AG08396 (cell line): ENCODE results near the gene NPLOC4.
A peak's percentile ranks its signal among the peaks of the same experiment; 100 is the strongest.
"Not testable (repeated sequence)": the region's sequence is repeated elsewhere in the genome, so short reads cannot be mapped to it uniquely, and the experiment has no call there.

Experiments used
- DNase-seq: peaks from one replicate; pipeline ENCODE4 v3.0.0; 2012; ENCODE audit warnings: low spot score, mixed read lengths

The NPLOC4 gene

DNA sequence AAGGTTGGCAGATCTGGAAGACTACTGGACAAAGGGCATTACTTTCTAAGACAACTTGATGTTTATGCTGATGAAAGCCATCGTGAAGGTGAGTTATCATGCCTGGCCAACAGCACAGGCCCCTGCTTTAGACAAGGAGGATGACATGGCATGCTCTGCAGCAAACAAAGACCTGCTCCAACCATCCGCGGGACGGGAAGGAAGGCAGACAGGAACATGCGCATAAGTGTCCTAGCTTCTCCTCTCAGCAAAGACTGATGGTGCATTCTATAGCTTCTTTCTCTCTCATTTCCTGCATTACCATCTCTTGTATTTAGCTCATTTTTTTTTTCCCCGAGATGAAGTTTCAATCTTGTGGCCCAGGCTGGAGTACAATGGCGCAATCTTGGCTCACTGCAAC, 5.4 kb downstream of the NPLOC4 start:
- DNase-seq = no peak

DNA sequence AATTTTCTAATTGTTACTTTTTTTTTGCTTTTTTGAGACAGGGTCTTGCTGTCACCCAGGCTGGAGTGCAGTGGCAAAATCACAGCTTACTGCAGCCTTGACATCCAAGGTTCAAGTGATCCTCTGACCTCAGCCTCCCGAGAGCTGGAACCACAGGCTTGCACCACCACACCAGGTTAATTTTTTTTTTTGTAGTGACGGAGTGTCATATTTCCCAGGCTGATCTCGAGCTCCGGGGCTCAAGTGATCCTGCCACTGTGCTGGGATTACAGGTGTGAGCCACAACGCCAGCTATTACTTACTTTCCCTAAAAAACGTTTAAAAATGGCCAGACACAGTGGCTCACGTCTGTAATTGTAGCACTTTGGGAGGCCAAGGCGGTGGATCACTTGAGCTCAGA, 6.6 kb downstream of the NPLOC4 start:
- DNase-seq = no peak

DNA sequence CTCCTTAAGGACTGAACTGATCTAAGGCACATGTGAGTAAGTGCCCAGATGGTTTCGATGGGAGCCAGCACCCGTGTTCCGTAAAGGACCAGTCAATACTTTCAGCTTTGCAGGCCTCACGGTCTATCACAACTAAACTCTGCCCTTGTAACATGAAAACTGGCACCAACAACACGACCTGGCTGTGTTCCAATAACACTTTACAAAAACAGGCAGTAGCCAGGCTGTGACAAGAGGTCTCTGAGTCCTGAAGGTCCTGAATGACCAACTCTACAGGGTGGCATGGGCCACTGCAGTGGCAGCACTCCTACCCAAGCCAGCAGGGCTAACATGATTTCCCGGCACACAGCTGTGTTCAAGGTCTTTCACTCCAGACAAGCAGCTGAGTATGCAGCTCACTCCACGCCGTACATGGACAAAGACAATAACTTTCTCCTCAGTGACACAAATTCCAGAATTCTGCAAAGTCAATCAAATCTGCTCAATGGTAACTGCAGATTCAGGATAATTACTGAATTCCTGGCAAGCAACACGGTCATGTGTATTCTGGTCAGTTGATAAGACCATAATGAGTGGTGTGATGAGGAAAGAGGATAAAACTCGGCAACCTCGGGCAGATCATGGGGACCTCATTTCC, 15.3 kb downstream of the NPLOC4 start:
- no peak for DNase-seq

DNA sequence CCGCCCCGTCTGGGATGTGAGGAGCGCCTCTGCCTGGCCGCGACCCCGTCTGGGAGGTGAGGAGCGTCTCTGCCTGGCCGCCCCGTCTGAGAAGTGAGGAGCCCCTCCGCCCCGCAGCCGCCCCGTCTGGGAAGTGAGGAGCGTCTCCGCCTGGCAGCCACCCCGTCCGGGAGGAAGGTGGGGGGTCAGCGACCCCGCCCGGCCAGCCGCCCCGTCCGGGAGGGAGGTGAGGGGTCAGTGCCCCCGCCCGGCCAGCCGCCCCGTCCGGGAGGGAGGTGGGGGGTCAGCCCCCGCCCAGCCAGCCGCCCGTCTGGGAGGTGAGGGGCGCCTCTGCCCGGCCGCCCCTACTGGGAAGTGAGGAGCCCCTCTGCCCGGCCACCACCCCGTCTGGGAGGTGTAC, 18.6 kb downstream of the NPLOC4 start:
- not testable (repeated sequence) for DNase-seq

DNA sequence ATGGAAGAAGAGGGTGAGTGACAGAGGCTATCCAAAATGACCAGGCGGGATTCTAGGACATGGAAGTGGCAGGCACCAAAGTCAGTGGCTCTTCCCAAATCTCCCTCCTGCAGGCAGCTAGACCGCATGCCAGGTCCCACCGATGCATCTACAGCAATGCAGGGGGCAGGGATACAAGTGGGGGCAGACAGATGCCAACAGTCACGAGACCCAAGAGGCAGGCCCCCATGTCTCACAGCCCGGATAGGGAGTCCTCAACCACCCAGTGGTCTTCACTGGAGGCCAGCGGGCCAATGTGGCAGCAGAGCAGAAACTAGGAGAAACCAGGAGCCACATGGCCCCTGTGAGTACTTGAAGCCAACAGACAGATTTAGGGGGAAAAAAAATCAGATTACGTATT, 20.0 kb downstream of the NPLOC4 start:
- no peak for DNase-seq

DNA sequence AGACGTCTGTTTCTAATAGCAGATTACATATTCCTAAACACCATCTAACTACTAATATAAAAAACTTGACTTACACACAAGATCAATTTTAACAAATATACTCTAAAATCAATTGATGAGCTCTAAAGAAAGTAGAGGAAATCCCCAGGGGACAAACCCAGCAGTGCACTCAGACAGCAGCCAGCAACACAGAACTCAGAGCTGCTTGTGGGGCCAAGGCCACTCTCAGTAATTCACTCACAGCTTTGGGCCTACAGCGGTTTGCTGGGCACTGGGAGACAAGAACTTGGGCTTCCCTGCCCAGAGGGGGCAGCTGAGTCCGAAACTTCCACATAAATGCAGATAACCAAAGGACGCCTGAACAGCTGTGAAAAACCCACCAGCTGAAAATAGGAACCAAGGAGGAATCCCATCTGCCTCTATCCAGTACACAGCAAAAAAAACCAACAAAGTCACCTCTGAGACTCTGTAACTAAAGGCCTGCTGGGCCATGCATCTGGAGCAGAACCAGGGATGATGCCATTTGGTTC, 21.4 kb downstream of the NPLOC4 start:
- DNase-seq = no peak

DNA sequence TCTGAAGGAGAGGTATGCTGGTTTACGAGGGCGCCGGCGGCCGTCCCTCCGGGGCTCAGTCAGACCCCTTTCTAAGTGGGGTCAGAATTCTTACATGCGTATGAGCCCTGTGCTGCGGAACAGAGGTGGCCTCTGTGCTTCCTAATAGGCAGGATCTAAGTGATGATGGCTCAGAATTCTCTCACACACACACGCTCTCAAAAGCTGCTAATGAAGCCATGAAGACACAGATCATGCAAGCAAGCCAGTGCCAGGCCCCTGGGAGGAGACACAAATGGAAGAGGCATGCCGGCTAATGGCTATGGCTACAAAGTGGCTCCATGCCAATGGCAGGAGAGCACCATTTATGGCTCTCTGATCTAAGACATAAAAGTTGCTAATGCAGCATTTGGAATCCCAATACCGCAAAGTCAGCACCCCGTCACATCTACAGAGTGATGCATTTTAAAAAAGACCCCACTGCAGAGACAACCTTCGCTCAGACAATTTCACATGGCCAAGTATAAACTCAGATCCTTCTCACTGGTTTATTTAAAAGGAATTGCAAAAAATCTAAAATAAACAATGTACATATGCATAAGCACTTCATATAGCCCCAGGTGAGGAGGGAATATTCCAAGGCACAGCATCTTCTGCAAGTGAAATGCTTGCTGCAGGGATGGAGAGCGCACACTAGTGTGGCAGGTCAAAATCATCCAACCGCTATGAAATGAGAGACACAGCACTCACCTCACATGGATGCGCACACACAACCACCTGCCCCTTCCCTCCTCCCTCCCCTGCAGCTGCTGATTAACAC, 24.5 kb downstream of the NPLOC4 start:
- DNase-seq = no peak

DNA sequence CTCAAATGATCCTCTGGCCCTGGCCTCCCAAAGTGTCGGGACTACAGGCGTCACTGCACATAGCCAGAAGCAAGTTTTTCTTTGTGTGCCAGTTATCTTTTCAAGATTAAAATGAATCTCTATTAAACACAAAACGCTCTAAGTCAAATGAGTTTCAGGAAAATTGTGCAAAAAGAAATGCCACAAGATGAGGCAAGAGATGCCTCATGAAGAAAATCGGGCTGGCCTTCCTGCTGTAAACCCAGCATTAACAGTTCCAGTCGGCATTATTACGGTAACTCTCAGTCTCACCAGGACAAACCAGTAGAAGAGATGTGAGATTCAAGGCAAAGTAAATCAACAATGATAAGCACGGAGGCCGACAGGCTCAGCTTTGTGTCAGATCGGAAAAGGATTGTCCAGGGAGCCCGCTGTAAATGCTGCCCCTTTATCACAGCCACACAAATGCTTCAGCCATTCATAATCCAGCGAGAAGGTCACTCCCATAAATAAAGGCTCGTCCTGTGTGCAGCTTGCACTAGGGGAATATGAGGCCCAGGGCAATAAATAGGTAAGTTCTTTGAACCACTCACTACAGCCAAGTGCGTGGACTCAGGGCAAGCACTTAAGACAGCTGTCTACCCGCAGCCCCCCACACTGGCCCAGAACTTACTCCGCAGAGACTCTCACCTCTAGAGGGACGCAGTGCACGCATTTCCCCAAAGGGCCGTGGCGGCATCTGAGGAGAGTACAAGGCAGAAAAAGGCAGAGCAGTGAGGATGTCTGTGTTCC, 27.2 kb downstream of the NPLOC4 start:
- DNase-seq = no peak

DNA sequence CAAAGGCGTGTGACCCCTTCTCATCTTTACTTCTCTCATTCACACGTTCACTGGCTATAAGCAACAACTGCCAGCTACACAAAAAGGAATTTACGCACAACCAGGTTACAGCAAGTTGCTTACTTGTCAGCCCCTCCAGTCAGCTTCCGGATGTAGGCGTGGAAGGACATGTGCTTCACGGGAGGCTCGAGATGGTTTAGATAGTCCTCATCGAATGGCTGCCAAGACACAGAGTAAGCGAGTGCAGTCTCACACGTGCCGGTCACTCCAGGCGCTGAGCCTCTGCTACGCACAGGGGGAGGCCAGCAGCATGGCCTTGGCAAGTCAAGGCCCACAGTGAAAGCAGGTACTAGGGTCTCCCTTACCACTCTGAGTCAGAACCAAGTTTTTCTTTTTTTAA, 28.3 kb downstream of the NPLOC4 start:
- DNase-seq = no peak

DNA sequence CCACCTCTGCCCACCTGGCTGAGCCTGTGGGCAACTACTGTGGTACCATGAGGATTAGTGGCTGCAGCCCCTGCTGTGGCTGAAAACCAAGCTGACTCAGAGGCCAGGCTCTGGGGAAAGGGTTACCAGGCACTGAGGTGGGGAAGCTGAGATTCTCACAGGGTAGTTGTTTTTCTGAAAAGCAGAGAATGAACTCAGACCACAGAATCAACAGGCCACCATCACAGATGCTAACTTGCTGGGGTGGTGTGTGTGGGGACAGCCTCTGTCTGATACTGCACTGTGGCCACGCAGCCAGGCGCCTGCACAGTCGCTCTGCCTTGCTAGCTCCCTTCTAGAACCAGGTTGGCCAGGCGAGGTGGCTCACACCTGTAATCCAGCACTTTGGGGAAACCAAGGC, 28.8 kb downstream of the NPLOC4 start:
- no peak for DNase-seq

DNA sequence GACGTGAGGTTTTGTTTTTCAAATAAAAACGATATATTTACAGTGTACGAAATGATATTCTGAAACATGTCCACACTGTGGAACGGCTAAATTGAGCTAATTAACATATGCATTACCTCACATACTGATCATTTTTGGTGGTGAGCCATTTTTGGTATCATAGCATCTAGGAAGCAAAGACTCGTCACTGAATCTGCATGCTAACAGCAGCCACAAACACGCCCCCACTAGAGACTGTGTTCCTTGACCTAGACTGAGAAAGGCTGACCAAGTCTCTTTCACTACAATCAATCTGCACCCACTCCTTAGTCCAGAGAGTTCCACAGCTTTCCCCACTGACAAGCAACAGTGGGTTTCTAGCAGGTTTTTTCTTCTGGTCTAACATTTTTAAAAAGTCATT, 29.5 kb downstream of the NPLOC4 start:
- peak; percentile 69 for DNase-seq

DNA sequence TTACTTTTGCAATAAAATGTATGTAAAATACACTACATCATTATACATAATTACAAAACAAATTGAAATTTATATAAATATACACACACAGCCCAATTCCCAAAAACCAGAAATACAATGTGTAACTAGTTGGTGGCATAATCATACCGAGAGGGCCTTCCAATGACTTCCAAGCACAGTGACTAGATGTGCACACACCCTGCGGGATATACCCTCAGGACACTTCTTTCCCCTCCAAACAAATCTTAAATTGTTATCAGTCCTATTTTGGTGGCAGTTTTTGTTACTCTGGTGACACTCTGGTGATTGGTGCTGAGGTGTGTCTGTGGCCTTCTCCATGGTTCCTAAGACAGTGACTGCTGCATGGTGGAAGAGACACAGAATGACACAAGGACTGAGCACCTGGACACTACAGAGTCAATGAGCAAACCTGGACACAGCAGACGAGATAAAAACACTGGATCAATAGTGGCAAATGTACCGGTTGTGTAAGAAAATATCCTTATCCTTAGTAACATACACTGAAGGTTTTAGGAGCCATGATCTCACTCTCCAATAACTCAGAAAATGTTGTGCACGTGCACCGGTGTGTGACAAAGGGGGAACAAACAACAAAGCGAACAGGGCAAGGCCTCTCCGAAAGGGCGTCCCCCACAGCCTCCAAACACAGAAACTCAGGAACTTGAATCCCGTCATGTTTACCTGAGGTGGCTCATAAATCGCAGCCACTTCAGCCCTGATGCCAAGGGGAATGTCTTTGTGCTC, 32.9 kb downstream of the NPLOC4 start:
- no peak for DNase-seq

DNA sequence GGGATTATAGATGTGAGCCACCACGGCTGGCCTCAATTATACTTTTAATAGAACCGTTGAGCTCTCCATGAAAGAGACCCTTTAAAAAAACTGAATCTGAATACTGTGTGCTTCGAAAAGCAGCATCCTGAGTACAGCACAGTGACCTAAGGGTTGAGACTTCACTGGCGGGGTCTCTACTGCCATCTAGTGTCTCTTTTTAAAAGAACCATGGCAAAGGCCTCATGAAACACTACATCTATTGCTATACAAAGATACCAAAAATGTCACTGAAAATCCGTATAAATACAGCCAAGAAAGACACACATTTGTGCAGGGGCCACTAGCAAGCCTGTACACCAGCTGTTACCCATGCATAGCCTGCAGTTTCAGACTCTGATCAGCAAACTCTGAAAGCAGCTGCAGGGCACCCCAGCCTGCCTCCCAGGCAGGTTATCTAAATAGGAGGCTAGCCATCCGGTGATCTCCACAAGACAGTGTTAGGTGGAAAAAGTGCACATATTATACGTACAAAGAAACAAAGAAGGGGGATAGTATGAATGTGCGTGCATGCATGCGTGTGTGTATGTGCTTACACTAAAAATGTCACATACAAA, 35.3 kb downstream of the NPLOC4 start:
- DNase-seq = peak; percentile 73

DNA sequence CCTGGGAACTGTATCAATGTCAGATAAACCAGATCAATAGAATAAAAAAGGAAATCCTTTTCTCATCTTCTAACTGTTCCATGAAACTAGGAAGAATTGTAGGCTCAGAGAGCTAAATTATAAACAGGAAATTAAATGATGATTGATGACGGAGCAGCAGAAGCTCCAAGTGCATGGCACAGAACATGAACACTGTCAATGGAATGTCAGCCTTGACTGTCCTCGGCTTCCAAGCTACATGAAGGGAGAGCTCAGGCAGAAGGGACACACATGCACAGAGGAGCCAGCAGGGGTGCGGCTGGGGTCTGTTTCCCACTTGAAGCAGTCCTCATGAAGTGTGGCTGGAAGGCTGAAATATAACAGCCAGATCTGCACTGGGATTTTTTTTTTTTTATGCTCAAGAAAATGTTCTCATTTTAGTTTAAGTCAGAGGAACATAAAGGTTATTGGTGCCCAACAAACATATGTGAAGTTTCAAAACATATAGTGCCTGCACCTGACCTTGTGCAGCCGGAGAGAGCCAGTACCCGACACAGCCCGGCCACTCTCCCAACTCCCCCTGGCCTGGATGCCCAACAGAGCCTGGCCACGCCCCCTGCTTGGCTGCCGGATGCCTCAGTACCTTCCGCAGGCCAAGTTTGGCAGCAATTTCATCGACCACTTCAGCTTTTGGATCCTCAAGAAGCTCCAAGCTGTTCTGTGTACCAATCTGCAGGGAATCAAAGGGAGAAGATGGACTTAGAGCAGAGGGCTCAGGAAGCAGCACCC, 37.0 kb downstream of the NPLOC4 start:
- DNase-seq = peak; percentile 63

DNA sequence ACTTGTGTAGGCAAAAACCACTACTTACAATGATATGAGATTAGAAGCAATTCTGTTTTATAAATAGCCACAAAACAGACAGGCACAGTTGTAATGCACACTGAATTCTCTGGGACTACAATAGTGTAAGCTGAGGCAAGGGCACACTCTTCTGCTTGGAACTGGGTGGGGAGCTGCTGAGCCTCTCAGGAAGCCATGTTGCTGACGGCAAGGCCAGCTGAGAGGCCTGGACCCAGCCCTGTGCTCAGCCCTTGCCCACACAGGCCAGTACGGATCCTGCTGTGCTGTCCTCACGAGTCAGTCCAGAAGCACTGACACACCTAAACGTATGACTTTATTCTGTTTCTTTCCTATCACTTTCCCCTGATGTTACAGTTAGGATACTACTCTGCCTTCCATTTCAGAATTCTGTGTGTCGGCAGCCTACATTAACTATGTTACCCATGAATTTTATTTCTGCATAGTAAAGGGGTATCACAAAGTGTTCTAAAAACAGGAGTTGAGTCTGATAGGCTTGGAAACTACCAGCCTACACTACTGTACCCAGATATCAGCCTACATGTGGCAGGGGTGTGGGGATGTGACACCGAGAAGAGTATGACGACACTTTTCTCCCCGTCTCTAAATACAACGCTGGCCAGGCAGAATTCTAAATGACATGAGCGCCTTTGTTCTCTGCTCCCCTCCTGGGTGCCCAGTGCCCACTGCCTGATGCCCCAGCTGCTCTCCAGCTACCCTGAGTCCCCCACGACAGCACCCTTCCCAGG, 43.6 kb downstream of the NPLOC4 start:
- DNase-seq = no peak

DNA sequence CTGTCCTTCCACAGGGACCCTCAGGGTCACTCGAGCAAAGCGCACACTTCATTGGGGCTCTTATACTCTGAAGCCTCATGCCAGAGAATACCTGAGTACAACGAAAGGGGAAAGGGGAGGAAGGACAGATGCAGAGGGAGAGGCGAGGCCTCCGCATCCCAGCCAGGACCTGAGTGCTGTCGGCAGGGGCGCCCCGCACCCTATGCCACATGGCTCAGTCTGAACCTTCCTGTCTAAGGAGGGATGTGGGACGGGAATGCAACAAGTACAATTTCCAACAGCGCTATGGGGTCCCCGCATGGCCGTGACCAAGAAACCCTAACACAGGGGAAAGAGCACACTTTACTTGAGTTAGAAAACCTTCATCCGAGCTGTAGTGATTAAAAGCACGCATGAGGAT, 44.9 kb downstream of the NPLOC4 start:
- DNase-seq = no peak

DNA sequence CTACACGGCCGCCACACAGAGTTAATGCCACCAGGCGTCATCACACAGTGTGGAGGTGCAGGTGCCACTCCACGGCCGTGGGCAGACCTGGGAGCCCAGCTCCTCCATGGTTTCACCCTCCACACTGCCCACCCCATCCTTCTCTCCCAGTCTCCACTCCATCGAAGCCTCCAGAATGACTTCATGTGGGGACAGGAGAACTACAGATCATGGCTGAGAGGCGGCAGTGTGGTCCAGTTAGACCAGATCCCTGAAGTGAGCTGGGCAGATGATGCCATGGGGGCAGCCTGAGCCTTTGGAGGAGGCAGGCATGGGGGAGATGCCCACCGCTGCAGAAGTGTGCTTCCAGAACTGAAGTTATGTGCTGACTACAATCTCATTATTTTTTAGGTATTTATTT, 46.8 kb downstream of the NPLOC4 start:
- no peak for DNase-seq

DNA sequence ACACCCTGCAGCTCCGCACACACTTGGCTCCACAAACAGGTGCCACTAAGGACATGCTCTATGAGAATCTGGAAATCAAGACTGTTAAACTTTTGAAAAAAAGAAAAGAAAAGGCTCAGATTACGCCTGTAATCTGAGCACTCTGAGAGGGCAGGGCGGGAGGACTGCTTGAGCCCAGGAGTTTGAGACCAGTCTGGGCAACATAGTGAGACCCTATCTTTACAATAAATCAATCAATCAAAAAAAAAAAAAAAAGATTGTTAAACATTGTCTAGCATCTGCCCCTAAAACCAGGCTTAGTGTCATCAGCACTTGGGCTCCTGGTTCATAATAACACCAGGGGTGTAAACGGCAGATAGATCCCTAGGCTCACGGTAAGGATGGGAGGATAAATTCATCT, 47.3 kb downstream of the NPLOC4 start:
- no peak for DNase-seq

DNA sequence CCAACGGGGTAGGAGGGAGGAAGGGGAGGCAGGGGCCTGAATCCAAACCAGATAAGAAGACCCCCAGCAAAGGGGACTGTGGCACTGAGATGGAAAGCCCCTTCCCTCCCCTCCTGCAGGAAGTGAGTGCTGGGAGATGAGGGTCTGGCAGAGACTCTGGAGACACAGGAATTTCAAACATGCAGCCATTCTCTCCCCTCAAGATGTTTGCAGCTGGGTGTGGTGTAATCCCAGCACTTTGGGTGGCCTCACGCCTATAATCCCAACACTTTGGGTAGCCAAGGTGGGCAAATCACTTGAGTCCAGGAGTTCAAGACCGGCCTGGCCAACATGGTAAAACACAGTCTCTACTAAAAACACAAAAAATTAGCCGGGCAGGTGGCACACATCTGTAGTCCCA, 50.8 kb downstream of the NPLOC4 start:
- no peak for DNase-seq

DNA sequence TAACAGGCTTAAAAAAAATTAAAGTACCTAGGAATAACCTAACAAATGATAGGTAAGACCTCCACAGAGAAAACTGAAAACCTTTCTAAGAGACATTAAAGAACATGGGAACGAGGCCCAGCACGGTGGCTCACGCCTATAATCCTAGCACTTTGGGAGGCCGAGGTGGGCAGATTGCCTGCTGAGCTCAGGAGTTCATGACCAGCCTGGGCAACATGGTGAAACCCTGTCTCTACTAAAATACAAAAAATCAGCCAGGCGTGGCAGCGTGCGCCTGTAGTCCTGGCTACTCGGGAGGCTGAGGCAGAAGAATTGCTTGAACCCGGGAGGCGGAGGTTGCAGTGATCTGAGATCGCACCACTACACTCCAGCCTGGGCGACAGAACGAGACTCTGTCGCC, 52.1 kb downstream of the NPLOC4 start:
- not testable (repeated sequence) for DNase-seq
